GM04504 (cell line): Measurements from ENCODE around the gene CAMSAP1.

Experiments used
- DNase-seq: peaks from one replicate; pipeline ENCODE4 v3.0.0-alpha.2; 2012; ENCODE audit warnings: low read depth

The CAMSAP1 gene

DNA sequence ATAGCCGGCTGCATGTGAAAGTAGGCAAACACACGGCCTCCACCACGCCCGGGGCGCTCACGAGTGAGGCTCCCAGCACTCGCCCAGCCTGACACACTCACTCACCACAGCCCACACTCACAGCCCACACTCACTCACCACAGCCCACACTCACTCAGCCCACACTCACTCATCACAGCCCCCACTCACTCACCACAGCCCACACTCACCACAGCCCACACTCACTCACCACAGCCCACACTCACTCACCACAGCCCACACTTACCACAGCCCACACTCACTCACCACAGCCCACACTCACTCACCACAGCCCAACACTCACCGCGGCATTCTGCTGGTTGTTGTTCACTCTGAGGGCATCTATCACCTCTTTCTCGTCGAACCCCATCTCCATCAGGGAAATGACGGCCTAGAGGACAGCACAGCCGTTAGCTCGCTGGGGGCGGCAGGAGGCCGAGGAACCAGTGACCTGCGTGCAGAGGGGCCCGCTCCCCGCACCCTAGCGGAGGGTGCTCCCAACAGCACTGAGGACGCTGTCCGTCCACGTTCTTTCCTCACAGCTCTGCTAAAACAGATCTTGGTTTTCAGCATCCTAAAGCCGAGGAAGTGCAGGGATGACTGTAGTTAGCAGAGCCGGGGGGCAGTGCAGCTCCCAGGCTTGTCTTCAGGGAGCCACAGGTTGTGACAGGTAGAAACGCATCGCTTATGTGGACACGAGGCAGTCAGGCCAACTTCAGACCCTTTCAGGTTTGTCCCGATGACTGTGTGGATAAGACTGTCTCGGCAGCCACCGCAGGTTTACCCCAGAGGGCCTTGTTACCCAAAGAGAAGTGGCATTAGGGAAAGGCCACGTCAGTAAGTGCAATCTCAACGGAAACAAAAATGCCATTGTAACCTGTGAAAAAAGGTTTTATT lies 32.3 kb upstream of the CAMSAP1 start:
- no peak for DNase-seq

GRCh38 chr9:135937521-135938489 lies 30.5 kb upstream of the CAMSAP1 start:
- DNase-seq, result no peak

DNA sequence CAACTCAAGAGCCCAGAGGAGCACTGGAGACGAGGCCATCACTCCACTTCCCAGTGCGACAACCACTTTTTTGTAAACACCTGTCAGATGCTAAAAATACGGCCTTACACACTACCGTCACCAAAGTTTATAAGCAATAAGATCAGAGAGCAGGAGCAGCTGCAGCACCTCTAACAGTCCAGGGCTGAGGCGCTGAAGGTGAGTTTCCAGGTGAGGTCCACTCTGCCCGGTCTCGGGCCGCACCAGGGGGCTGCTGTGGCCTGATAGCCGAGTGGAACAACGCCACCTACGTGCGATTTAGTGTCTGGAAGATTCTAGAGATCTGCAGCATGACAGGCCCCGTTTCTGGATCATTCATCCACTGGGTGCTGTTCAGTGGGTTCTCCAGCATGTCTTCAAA lies 25.8 kb upstream of the CAMSAP1 start:
- no peak for DNase-seq

- DNase-seq, result no peak
Measured at GRCh38 chr9:135932656-135933055, 25.3 kb upstream of the CAMSAP1 start.

DNA sequence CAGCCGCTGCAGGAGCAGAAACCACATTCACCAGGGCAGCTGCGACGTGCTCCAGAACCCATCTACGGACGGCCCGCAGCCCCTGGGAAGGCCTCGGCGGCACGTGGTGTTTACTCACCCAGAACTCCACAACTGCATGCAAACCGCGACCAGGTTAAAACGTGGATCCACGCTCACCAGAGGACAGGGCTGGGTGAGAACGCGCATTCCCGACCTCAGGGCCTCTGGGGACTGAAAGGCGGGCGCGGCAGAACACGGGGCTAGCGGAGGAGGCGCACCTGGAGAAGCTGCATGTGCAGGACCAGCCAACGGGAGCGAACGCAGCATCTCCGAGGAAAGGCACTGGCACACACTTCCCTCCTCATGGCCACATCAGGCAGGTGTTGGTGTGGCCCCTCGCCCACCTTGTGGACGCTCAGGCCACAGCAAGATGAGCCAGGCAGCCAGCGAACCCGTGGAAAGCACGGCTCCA lies 24.0 kb upstream of the CAMSAP1 start:
- DNase-seq, result no peak

DNA sequence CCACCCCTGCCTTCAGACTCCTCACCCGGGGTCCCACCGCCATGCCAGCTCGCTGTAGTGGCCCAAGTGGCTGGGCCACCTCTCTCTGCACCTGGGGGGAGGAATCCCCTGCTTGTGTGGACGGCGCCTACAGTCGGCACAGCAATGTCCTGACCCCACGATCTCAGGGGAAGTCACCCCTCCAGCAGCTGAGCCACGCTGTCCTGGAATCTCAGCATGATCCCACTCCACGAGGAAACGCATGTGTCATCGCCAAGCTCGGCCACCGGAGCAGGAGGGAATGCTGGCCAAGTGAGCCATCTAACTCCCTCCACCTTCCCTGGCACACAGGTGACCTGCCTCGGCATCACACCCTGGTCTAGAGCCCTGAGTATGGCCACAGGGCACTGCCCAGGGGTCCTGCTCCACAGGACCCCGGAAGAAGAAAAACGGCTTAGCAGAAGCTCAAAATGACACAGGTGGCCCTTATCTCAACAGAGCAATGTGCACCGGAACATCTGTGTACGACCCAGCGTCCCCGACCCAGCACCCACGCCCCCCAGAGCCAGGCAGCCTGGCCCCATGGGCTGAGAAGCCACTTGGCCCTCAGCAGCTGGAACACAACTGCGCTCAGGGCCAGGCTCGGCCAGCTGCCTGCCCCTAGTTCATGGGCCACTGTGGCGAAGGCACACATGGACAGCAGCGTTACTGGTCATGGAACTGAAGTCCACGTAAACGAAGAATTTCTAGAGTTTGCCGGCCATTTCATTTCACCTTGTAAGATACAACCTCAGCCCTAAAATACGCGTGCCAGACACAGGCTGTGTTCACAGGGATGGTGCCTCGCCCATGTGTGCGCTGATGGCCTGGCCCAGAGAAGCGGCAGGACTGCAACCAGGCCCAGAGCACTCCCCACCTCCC lies 23.4 kb upstream of the CAMSAP1 start:
- DNase-seq, result no peak

DNA sequence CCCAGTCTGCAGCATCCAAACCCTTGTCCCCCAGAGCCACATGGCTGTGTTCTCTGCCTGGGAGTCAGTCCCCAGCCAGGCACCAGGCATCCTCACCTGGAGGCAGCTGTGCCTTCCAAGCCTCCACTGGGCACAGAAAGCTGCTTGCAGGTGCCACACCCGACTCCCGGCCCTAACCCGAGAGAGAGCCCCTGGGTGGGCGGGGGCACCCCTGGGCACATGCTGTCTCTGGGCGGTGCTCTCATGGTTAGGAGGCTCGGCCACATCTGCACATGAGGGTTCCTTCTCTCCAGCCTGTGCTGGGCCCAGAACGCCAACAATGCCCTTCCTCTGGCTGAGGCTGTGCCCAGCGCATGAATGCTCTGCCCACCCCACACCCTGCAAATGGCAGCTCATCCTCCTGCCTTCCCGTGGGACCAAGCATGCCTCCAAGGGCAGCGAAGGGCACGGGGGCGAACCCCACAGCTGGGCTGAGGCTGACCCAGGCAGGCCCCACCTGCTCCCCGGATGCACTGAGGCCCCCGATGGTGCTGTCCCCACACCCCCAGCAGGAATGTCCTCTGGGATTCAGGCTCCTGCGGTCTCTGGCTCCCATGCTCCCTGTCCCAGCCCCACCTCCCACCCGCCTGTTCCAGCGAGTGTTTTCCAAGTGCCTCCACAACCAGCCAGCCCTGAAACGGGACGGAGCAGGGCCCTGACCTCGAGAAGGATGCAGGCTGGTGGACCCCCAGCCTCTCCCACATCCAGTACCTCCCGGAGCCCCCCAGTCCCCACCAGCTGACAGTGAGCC lies 22.5 kb upstream of the CAMSAP1 start:
- no peak for DNase-seq

DNA sequence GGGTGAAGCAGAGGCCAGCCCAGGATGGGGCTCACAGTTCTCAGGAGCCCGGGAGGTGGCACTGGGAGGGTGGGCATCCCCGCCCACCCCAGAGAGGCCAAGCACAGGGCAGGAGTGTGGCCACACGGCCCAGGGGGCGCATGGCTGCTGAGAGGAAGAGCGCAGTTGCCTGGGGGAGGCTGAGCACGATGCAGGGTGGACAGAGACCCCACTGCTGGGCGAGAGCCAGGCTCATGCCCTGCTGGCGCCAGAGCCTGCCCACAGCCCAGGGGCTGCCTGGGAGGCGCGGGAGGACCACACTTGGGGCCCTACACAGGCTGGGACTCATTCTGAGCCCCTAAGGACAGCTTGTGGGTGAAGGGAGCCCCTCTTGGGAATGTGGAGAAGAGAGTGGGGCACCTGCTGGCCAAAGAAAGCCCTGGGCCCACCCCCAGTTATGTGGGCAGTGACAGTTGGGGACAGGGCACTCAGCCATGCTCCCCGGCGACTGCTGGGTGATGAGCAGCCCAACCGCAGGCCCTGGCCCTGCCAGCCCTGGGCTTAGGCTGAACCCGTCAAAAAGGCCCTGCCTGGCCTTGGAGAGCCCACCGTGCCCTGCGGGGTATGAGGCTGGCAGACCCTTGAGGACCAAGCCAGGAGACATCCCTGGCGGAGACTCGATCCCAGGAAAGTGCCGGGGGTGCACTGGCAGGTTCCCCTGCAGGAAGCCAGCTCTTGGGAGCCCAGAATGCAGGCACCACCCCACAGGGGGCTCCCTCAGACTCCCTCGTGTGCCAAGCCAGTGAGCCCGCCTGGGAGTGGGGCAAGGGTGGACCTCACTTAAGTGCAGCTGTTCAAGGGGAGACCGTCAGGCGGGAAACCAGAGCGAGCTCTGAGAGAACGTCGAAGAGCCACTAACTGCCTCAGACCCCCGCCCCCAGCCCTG lies 21.6 kb upstream of the CAMSAP1 start:
- DNase-seq, result no peak

DNA sequence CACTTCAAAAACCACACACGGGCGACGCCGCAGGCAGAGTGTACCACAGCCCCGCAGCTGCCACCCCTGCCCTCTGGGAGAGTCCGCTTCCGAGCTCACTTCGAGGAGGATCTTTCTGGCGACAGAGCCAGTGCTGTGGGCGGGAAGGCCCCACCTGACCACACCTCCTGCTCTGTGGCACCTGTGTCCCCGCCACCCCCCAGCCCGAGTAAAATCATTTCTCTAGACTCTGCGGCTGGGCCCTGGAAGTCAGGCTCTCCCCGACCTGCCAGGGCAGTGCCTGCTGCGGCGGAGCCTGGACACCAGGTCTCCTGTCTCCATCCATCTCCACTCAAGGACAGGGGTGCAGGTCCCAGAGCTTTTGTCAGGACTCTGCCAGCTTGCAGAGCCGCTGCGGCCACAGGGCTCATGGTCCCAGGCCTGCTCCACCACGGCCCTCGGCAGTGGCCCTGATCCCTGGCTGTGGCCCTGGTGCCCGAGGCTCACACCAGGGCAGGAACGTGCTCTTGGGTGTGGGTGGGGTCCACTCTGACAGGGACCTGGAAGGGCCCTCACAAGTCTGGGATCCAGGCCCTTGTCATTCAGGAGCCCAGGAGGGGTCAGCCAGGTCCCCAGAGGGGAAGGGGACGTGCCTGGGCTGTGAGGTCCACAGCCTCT lies 20.9 kb upstream of the CAMSAP1 start:
- DNase-seq, result no peak

DNA sequence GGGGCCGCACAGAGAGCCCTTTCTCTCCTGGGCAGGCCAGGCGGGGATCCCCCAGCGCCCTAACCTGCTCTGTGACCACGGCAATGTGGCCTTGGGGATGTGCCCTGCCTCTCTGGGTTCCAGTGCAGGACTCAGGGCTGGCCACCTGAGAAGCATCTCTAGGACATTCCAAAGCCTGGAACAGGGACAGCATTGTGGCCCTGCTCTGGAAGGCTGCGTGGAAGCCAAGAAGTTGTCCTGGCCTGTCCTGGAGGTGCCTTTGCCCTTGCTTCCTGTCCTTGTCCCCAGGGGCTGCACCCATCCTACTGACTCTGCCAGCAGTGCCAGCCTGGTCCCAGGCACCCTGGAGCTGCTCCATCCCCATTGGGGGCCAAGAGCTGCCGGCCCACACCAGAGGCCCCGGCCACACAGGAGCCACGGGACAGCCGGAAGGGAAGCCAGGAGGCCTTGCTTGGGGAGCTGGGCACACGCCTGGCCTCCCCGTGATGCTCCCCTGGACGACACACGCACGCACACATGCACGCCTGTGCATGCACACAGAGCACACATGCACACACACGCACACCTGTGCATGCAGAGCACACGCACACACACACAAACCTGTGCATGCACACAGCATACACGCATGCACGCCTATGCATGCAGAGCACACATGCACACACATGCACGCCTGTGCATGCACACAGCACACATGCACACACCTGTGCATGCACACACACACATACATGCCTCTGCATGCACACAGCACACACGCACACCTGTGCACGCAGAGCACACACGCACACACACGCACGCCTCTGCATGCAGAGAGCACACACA lies 20.1 kb upstream of the CAMSAP1 start:
- no peak for DNase-seq

DNA sequence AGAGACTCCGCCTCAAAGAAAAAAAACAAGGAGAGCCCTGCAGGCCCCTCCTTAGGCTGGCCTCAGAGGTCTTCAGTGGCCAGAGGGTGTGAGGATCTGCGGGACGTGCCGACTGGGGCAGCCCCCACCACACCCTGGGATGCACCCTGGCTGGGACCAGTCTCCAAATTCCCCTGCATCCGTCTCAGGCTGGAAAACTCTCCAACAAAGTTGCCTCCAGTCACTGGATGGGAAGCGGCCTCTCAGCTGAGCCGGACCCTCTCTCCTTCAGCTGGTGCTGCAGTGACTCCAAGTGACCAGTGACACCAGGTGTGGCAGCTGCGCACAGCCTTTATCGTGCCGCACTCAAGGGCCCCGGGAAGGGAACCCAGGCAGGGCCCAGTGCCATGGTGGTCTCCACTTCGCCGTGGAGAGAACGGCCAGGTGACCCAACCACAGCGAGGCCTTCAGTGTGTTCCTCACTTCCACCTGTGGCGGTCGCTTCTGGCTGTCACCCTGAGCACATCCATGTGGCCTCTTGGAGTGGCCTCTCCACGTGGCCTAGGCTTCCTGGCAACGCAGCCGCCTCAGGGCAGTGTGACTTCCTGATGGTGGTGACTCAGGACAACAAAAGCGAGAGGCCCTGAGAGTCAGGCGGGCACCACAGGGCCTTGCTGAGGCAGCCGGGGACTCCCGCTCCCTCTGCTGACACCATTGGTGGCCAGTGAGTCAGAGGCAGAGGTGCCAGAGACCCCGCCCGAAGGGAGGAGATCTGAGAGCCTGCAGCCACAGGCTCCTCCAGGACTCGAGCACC lies 19.3 kb upstream of the CAMSAP1 start:
- DNase-seq, result peak; percentile 85

- no peak for DNase-seq
Measured at GRCh38 chr9:135925496-135926133, 18.3 kb upstream of the CAMSAP1 start.

DNA sequence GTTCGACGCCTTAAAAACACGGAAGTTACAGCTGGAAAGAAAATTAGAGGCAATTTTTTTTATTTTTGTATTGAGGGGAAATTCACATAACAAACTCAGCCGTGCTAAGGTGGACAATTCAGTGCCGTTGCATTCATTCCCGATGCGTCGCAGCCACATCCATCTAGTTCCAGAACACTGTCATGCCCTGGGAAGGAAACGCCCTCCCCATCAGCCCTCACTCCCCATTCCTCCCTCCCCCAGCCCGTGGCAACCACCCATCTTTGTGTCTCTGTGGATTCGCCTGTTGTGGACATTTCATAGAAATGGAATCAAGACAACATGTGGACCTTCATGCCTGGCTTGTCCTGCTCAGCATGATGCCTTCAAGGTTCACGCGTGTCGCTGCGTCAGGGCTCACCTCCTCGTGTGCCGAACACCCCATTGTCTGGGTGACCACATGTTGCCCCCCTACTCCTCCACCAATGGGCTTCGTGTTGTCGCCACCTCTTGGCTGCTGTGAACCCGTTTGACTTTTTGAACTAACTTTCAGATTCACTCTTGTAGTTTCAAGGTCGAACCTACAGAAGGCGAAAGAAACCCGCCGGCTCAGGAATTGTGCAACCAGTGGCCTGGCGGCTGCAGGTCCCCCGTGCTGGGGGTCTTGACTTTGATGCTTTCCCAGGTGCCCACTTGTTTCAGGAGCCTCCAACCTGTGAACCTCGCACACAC lies 17.4 kb upstream of the CAMSAP1 start:
- DNase-seq, result no peak

- no peak for DNase-seq
Measured at GRCh38 chr9:135923508-135923907, 16.2 kb upstream of the CAMSAP1 start.

- DNase-seq, result no peak
Measured at GRCh38 chr9:135921749-135922310, 14.5 kb upstream of the CAMSAP1 start.
